GM18907 (cell line): ENCODE results near the gene ENPP4.
"Not testable (repeated sequence)": the region's sequence is repeated elsewhere in the genome, so short reads cannot be mapped to it uniquely, and the experiment has no call there.

ENCODE experiments used
- ATAC-seq: cut with Tn5 transposase; IDR thresholded peaks from one replicate; pipeline ENCODE4 v1.9.1; 2021; ENCODE audit warnings: mild to moderate bottlenecking, moderate library complexity; ENCODE audit not compliant: unreplicated experiment

The ENPP4 gene

GRCh38 chr6:46130666-46131065 is 877 bp downstream of the ENPP4 start:
- no peak for ATAC-seq

GRCh38 chr6:46131291-46131690 is 1.5 kb downstream of the ENPP4 start:
- ATAC-seq, result not testable (repeated sequence)

GRCh38 chr6:46134216-46134615 is 4.4 kb downstream of the ENPP4 start:
- no peak for ATAC-seq

- no peak for ATAC-seq
Observed at GRCh38 chr6:46135176-46135575, 5.4 kb downstream of the ENPP4 start.

- ATAC-seq, result no peak
Observed at GRCh38 chr6:46136831-46137230, 7.0 kb downstream of the ENPP4 start.

GRCh38 chr6:46137387-46137786 is 7.6 kb downstream of the ENPP4 start:
- peak; percentile 63 for ATAC-seq

- peak; percentile 89 for ATAC-seq
Observed at GRCh38 chr6:46138281-46138680, 8.5 kb downstream of the ENPP4 start.

- ATAC-seq, result no peak
Observed at GRCh38 chr6:46144270-46144669, 14.5 kb downstream of the ENPP4 start.

- not testable (repeated sequence) for ATAC-seq
Observed at GRCh38 chr6:46149066-46149465, 19.3 kb downstream of the ENPP4 start.

- no peak for ATAC-seq
Observed at GRCh38 chr6:46156701-46157100, 26.9 kb downstream of the ENPP4 start.

- ATAC-seq, result no peak
Observed at GRCh38 chr6:46159229-46159628, 29.4 kb downstream of the ENPP4 start.

GRCh38 chr6:46160102-46160501 is 30.3 kb downstream of the ENPP4 start:
- ATAC-seq, result no peak

- peak; percentile 95 for ATAC-seq
Observed at GRCh38 chr6:46170357-46171289, 40.8 kb downstream of the ENPP4 start, which contains the start of gene ENPP5. Gene ENPP5, minus strand, starts transcription at chr6:46170980. Its CDS starts 2,718 bp downstream, at chr6:46168262.

GRCh38 chr6:46172176-46172575 is 42.4 kb downstream of the ENPP4 start:
- no peak for ATAC-seq

- ATAC-seq, result no peak
Observed at GRCh38 chr6:46174904-46175303, 45.1 kb downstream of the ENPP4 start.

- ATAC-seq, result peak; percentile 82
Observed at GRCh38 chr6:46175446-46175845, 45.7 kb downstream of the ENPP4 start.

- peak; percentile 59 for ATAC-seq
Observed at GRCh38 chr6:46175976-46176375, 46.2 kb downstream of the ENPP4 start.

GRCh38 chr6:46184114-46184513 is 54.3 kb downstream of the ENPP4 start:
- ATAC-seq, result no peak

- no peak for ATAC-seq
Observed at GRCh38 chr6:46186583-46186982, 56.8 kb downstream of the ENPP4 start.

- no peak for ATAC-seq
Observed at GRCh38 chr6:46189726-46190125, 59.9 kb downstream of the ENPP4 start.

- ATAC-seq, result no peak
Observed at GRCh38 chr6:46190889-46191288, 61.1 kb downstream of the ENPP4 start.

- ATAC-seq, result no peak
Observed at GRCh38 chr6:46191961-46192360, 62.2 kb downstream of the ENPP4 start.
